Breast epithelium (tissue), 4 donors: ENCODE results near the gene TSPO. TPM values are rescaled to one million over a fixed set of nuclear protein-coding genes. Genes with fewer than 3 reads are reported as not detected.

Experiments used
- DNase-seq, 2 donors: peaks; one replicate each; pipeline ENCODE4 v3.0.0-alpha.2; 2019; ENCODE audit warnings: low spot score in 2 of 2
- H3K27ac ChIP-seq, 2 donors: fragments of 200-600 bp; sonication (generic) in 1 of 2; one replicate each; pipeline ENCODE4 v1.5.1; 2016 to 2019; ENCODE audit warnings: mild to moderate bottlenecking in 1 of 2
- H3K27me3 ChIP-seq, 2 donors: fragments of 200-600 bp; sonication (generic) in 1 of 2; one replicate each; pipeline versions ENCODE4 v1.5.1 to v1.6.0; 2017 to 2019; ENCODE audit warnings: control low read depth in 1 of 2, mild to moderate bottlenecking in 1 of 2
- H3K36me3 ChIP-seq: fragments of 200-600 bp; one replicate; pipeline ENCODE4 v1.5.1; 2019
- H3K4me1 ChIP-seq, 2 donors: fragments of 200-600 bp; sonication (generic); one replicate each; pipeline ENCODE4 v1.5.1; 2016 to 2019; ENCODE audit warnings: control low read depth in 1 of 2
- H3K4me3 ChIP-seq, 3 donors: fragments of 200-600 bp; sonication (generic); 1 replicate in 2 of 3; 2 replicates in 1 of 3; pipeline ENCODE4 v1.5.1; 2016 to 2019; ENCODE audit warnings: mild to moderate bottlenecking in 3 of 3, moderate library complexity in 2 of 3
- H3K9me3 ChIP-seq, 2 donors: fragments of 200-600 bp; sonication (generic) in 1 of 2; one replicate each; pipeline ENCODE4 v1.5.1; 2016 to 2019; ENCODE audit warnings: control low read depth in 1 of 2
- CTCF ChIP-seq, 3 donors: fragments of 450-650 bp; IDR thresholded peaks; one replicate each; pipeline ENCODE4 v1.5.1; 2016 to 2017; ENCODE audit warnings: antibody characterized with exemption in 3 of 3, mild to moderate bottlenecking in 3 of 3, moderate library complexity in 3 of 3
- POLR2A ChIP-seq: fragments of 450-650 bp; IDR thresholded peaks from one replicate; pipeline ENCODE4 v1.6.1; 2016; ENCODE audit warnings: antibody characterized with exemption, mild to moderate bottlenecking, moderate library complexity
- POLR2AphosphoS5 ChIP-seq, 3 donors: sonication (generic); formaldehyde crosslinking; IDR thresholded peaks; one replicate each; pipeline ENCODE4 v1.6.1; 2017; ENCODE audit warnings: antibody characterized with exemption in 3 of 3
- intact Hi-C: fragments of 100-400 bp; cut with DNase I; formaldehyde crosslinking; loops from one replicate; pipeline ENCODE4 v1.15.1; 2023; ENCODE audit warnings: low total_unique reads
- total RNA-seq, 3 donors: library from RNA; depleted of rRNA; stranded (reverse); fragments of >200 nt; gene quantifications; one replicate each; pipeline ENCODE4 v1.1.0, GENCODE V29; 2016

The TSPO gene
- total RNA-seq, 3 donors from 2014 or later: 250 to 468 (median 284) TPM

- Histone ChIP-seq H3K9me3 (no peaks in the 10 kb centered on the region), H3K27ac (no peak overlapping the region), H3K4me3 (no peak overlapping the region), H3K4me1 (peaks cover 0 to 8% of the 10 kb centered on the region in 2 donors), H3K36me3 (no peaks in the 10 kb centered on the region), H3K27me3 (no peaks in the 10 kb centered on the region)
- no peak for TF ChIP-seq CTCF (IDR thresholded peaks at IDR 0.05)
- TF ChIP-seq POLR2A: no peak
- no peak for TF ChIP-seq POLR2AphosphoS5 (IDR thresholded peaks at IDR 0.05)
- no peak for DNase-seq
- intact Hi-C loops: no loop called here
Measured at GRCh38 chr22:43128928-43129424, 22.4 kb upstream of the TSPO start.

GRCh38 chr22:43129426-43130425 is 21.6 kb upstream of the TSPO start:
- TF ChIP-seq POLR2A: no peak
- TF ChIP-seq CTCF (IDR thresholded peaks at IDR 0.05): no peak
- no peak for TF ChIP-seq POLR2AphosphoS5 (IDR thresholded peaks at IDR 0.05)
- Histone ChIP-seq H3K4me3 (no peak overlapping the region), H3K36me3 (no peaks in the 10 kb centered on the region), H3K9me3 (no peaks in the 10 kb centered on the region), H3K4me1 (peaks cover 0 to 8% of the 10 kb centered on the region in 2 donors), H3K27me3 (no peaks in the 10 kb centered on the region), H3K27ac (no peak overlapping the region)
- intact Hi-C loops: no loop called here
- no peak for DNase-seq

- Histone ChIP-seq H3K9me3 (no peaks in the 10 kb centered on the region), H3K27ac (no peak overlapping the region), H3K36me3 (no peaks in the 10 kb centered on the region), H3K4me1 (peaks cover 0 to 8% of the 10 kb centered on the region in 2 donors), H3K4me3 (no peak overlapping the region), H3K27me3 (no peaks in the 10 kb centered on the region)
- TF ChIP-seq POLR2AphosphoS5 (IDR thresholded peaks at IDR 0.05) (no peak), POLR2A (no peak), CTCF (IDR thresholded peaks at IDR 0.05) (no peak)
- intact Hi-C loops: no loop called here
- DNase-seq: no peak
Measured at GRCh38 chr22:43131773-43132501, 19.4 kb upstream of the TSPO start.

- no peak overlapping the region for H3K27ac ChIP-seq
- H3K4me3 ChIP-seq: no peak overlapping the region
- no peaks in the 10 kb centered on the region for H3K36me3 ChIP-seq
- no peak for TF ChIP-seq POLR2A
- TF ChIP-seq CTCF (IDR thresholded peaks at IDR 0.05): no peak
- no peak for TF ChIP-seq POLR2AphosphoS5 (IDR thresholded peaks at IDR 0.05)
- intact Hi-C loops: no loop called here
- H3K27me3 ChIP-seq: no peaks in the 10 kb centered on the region
- peaks cover 0 to under 1% of the 10 kb centered on the region in 2 donors for H3K4me1 ChIP-seq
- DNase-seq: no peak
- no peaks in the 10 kb centered on the region for H3K9me3 ChIP-seq
Measured at GRCh38 chr22:43133401-43133800, 18.0 kb upstream of the TSPO start.
